Bone marrow (tissue), 2 donors: Measurements from ENCODE around the gene DAPK3.
"Not testable (repeated sequence)": the region's sequence is repeated elsewhere in the genome, so short reads cannot be mapped to it uniquely, and the experiment has no call there.

Source experiments
- DNase-seq, 2 donors: peaks; one replicate each; lab custom pipeline; 2025; lab: John Stamatoyannopoulos, UW

Gene DAPK3

DNA sequence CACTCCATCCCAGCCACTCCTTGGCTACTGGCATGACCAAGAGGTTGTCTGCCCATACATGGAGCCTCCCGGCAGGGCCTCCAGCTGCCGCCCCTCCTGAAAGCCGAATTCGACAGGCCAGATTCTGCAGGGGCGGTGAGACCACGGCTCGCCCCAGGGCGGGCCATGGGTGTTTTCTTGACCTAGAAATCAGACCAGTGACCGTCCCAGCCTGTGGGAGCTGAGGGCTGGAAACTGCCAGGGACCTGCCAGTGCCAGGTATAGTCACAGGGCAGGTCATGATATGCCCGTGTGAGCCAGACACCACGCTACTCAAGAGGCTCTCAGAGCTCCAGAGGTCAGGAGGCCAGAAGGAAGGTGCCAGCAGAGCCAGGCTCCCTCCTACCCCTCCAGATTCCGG, 16.8 kb downstream of the DAPK3 start:
- DNase-seq: no peak

DNA sequence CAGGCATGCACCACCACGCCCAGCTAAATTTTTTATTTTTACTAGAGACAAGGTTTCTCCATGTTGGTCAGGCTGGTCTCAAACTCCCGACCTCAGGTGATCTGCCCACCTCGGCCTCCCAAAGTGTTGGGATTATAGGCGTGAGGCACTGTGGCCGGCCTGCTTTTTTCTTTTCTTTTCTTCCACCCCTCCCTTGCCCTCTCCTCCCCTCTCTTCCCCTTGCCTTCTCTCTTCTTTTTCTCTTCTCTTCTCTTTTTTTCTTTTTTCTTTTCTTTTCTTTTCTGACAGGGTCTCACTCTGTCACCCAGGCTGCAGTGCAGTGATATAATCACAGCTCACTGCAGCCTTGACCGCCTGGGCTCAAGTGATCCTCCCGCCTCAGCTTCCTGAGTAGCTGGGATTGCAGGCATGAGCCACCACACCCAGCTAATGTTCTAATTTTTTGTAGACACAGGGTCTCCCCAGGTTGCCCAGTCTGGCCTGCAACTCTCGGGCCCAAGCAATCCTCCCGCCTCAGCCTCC, 18.1 kb downstream of the DAPK3 start:
- not testable (repeated sequence) for DNase-seq

DNA sequence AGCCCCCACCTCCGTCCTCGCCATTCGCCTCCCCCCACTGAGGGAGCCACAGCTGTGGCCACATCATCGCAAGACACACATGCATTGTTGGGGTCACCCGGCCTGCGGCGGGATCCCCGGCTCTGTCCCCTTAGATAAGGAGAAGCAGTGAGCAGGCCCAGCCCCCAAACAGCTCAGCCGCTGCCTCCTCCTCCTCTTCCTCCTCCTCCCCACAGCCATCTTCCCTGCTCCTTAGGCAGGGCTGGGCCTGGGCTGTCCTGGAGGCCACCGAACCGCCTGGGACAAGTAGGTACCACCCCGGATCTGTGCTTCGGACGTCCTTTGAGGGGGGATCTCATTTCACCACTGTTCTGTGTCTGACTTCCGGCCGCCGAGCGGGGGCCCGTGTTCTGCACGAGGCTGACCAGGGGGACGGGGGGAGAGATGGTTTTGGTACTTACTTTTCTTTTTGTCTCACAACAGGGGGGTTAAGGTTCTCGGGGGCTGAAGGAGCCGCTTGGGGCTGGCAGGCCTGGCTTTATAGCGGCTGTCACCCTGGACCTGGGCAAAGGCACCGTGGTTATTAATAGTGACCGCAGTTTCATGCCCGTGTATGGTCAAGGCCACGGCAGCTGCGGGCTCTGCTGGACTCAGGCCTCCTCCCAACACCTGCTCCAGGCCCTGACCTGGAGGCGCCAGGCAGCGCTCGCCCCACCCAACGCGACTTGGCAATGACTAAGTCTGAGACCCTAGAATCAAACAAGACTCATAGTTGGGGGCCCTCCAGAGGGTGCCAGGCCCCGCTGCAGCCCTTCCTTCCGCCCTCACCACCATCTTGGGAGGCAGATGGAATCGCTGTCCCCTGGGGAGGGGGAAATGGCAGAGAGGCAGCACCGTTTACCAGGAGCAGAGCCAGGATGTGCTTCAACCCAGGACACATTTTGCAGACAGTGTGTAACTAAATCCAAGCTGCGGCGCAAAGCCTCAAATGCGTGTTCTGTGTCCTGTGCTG, 19.7 kb downstream of the DAPK3 start:
- no peak for DNase-seq

DNA sequence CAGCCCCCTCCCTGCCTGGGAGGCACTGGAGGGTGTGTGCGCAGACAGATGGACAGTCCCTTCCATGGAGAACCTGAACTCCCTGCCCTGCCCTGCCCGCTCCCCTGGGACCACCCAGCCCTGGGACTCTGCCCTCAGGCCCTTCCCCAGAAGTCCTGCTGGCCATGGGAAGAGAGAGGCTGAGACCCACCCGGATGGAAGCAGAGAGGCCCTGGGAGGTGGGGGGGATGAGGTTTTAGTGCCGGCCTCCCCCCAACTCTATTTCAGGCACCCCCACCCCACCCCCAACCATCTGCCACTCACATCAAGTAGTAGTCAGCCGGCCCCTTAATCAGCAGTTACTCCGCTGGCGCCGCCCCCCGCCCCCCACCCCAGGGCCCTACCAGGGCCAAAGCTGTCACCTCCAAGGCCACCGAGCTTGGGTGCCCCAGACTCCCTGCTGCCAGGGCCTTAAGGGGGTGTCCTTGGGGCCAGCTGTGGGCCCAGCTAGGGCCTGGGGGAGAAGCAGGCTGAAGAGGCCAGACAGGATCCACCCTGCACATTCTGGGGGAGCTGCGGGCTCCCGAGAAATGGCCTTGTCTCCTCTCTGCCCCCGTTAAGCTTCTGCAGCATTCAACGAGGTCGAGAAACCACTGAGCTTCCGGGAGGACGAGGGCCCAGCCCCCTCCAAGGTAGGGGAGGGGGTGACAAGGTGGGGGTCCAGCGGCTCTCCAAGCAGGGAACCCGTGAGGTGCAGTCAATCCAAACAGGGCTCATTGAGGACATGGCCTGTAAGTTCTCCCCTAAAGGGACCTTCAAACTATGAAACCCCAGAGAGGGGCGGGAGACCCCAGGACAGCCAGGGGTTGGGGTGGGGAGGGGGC, 20.7 kb downstream of the DAPK3 start:
- no peak for DNase-seq

DNA sequence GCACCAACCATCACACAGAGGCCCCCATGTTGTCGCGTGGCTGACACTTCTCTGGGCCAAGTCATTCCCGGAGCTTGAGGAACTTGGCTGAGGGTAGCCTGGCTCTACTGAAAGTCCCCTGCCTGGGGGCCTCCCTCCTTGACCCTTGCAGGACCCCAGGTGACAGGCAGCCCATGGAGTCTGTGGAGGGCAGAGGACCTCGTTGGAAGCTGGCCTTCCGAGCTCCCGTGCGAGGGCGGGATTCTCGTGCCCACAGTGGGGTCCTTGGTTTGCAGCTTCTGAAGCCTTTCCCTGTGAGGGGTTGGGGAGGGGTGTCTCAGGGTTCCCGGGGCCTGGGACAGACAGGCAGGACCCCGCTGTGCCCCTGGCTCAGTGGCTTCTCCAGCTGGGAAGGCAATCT, 21.6 kb downstream of the DAPK3 start:
- no peak for DNase-seq

DNA sequence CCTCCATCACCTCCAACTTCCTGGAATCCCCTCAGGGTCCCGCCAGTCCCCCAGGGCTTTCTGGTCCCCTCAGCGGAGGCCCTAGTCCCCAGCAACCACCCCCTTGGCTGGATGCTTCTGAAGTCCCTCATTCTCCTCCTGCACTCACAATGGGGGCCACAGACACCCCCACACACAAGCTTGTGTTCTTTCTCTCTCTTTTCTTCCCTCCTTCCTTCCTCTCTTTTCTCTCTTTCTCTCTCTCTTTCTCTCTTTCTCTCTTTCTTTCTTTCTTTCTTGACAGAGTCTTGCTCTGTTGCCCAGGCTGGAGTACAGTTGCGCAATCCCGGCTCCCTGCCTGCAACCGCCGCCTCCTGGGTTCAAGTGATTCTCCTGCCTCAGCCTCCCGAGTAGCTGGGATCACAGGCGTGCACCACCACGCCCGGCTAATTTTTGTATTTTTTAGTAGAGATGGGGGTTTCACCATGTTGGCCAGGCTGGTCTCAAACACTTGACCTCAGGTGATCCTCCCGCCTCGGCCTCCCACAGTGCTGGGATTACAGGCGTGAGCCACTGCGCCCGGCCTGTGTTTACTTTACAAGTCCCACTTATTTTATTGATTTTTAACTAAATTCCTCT, 23.5 kb downstream of the DAPK3 start:
- not testable (repeated sequence) for DNase-seq

DNA sequence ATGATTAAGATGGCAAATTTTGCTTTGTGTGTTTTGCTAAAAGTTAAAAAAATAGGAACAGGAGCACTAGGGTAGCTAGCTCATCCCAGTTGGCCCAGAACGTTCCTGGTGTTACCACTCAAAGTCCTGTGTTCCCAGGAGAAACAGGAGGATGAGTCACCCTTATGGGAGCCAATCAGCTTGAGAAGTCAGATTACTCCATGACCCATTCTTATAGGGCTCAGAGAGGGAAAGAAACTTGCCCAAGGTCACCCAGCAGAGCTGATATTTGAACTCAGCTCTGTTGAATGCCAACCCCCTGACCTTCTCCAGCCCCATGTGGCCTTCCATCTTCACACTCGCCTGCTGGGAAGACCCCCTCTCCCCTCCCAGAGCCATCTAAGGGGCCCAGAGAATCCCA, 25.1 kb downstream of the DAPK3 start:
- no peak for DNase-seq

DNA sequence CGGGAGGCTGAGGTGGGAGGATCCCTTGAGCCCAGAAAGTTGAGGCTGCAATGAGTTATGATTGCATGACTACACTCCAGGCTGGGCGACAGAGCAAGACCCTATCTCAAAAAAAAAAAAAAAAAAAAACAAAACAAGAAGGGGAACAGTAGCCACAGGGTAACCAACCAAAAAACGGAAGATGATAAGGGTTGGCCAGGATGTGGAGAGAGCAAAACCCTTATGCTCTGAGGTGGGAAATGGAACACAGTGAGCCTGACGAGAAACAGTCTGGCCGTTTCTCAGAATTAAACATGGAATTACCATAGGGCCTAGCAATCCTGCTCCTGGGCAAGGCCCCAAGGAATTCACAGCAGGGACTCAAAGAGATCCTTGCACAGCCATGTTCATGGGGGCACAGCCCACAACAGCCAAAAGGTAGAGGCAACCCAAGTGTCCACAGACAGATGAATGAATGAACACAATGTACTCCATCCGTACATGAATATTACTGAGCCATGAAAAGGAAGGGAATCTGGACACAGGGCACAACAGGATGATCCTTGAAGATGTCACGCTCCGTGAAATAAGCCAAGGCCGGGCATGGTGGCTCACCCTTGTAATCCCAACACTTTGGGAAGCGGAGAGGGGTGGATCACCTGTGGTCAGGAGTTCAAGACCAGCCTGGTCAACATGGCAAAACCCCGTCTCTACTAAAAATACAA, 26.7 kb downstream of the DAPK3 start:
- DNase-seq: peak in 1 of 2 donors; percentile 16

DNA sequence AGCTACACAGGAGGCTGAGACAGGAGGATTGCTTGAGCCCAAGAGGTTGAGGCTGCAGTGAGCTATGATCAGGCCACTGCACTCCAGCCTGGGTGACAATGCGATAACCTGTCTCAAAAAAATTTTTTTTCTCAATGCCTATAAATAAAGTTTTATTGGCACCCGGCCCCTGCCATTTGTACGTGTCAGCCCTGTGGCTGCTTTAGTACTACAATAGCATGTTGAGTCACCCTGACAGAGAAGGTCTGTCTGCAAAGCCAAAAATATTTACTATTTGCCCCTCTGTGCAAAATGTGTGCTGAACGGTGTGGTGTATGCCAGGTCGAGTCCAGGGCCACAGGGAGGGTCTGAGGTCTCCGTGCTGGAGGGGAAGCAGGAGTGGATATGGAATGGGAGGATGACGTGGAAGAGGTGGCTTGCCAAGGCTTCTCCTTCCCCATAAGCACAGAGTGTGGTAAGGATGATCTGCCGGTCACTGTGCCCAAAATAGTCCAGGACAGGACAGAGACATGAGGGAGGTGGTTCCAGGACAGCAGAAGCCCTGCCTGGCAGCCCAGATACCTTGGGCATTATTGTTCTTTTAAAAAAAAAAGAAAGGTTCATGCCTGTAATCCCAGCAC, 28.0 kb downstream of the DAPK3 start:
- DNase-seq: no peak

DNA sequence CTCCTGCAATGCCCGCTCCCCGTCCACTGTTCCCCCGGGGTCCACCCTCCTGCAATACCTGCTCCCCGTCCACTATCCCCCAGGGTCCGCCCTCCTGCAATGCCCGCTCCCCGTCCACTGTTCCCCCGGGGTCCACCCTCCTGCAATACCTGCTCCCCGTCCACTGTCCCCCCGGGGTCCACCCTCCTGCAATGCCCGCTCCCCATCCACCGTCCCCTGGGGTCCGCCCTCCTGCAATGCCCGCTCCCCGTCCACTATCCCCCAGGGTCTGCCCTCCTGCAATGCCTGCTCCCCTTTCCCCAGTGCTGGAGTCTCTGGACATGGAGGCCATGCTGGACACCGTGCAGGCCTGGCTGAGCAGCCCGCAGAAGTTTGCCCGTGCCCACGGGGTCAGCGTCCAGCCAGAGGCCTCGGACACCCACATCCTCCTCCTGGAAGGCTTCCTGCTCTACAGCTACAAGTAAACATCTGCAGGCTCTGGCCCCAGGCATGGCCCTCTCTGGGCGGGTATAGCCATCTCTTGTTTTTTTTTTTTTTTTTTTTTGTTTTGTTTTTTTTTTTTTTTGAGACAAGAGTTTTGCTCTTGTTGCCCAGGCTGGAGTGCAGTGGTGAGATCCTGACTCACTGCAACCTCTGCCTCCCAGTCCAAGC, 32.5 kb downstream of the DAPK3 start:
- not testable (repeated sequence) for DNase-seq

DNA sequence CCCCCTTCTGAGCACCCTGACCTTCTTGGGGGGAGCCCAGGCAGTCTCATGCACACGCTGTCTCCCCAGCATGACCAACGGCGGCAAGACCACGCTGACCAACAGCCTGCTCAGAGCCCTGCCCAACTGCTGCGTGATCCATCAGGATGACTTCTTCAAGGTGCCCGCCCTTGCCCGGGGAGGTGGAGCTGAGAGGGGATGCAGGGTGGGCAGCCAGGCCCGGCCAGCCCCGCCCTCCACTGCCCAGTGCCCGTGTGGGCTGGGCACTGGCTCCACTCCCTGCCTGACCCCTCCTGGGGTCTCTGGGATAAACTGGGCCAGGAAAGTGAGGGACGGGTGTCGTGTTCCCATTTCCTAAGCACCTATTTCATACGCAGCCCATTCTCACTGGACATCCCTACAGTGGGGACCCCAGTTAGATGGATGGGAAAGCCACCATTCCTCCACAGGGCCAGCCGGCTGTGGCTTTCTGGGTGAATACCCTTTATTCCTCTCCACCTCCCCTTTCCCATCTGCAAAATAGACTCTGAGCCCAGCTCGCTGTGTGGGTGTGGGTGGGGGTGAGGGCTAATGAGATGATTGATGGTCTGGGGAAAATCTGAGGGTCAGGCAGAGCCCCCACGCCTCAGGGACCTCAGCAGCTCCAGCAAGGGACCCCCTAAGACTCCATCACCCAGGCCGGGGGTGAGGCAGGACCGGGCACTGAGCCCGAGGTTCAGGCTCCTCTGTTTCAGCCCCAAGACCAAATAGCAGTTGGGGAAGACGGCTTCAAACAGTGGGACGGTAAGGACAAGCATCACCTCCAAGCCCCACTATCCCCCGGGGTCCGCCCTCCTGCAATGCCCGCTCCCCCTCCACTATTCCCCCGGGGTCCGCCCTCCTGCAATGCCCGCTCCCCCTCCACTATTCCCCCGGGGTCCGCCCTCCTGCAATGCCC, 34.1 kb downstream of the DAPK3 start:
- DNase-seq: no peak

DNA sequence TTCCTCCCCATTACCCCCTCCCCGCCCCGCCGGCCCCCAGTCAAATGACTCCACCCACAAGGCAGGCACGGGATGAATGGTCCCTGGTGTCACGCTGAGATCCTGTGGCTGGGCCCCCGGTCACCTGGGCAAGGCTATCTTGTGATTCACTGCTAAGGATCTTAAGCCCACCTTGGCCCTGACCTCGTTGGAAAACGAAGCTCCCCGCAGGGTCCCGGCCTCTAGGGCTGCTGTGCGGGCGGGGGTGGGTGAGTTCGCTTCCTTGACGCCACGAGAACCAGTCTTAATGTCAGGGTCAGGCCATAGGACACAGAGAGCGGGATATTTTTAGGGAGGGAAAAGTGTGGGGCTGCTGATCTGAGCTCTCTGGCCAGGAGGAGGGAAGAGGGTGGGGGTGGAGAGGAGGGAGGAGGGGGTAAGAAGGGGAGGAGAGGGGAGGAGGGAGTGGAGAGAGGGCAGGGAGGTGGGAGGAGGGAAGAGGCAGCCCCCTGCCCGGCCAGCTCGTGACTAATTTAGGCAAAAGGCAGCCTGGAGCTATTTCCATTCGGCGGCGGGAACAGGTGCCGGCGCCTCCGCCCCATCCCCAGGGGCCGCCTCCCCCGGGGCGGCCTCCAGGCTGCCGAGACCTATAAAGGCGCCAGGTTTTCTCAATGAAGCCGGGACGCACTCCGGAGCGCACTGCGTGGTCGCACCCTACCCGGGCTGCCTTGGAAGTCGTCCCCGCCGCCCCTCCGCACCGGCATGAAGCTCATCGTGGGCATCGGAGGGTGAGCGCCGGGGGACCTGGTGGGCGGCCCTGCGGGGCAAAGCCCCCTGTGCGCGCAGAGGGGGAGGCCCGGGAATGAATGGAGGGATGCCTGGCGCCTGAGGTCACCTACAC, 37.7 kb downstream of the DAPK3 start, which contains the start of gene NMRK2:
TSS of gene NMRK2 (plus strand) at position 139 of the 880 bp plus-strand sequence. CDS start at position 742, 603 bp downstream.
- no peak for DNase-seq

DNA sequence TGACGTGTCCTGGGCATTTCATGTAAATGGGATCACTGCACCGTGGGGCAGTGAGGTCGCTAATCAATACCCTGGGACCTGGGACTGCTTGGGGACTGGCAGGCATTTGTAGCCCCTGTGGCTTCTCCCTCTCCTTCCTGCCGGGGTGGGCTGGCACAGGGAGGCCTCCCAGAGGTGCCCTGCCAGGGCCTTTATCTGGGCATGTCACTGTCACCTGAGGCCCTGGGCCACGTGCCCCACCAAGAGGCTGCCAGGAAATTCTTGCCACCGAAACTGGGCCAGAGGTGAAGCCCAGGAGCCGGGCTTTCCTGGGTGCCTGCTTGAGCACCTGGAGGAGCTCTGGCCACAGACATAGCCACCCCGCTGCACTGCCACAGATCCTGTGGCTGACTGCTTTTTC, 39.9 kb downstream of the DAPK3 start:
- DNase-seq: no peak

DNA sequence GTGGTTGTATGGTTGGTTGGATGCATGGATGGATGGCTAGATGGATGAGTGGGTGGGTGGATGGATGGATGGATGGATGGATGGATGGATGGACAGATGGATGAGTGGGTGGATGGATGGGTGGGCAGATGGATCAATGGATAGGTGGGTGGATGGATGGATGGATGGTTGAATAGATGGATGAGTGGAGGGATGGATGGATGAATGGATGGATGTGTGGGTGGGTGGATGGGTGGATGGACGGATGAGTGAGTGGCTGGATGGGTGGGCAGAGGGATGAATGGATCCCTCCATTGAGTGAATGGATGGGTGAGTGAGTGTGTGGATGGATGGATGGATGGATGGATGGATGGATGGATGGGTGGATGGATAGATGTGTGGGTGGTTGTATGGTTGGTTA, 47.0 kb downstream of the DAPK3 start:
- DNase-seq: no peak

DNA sequence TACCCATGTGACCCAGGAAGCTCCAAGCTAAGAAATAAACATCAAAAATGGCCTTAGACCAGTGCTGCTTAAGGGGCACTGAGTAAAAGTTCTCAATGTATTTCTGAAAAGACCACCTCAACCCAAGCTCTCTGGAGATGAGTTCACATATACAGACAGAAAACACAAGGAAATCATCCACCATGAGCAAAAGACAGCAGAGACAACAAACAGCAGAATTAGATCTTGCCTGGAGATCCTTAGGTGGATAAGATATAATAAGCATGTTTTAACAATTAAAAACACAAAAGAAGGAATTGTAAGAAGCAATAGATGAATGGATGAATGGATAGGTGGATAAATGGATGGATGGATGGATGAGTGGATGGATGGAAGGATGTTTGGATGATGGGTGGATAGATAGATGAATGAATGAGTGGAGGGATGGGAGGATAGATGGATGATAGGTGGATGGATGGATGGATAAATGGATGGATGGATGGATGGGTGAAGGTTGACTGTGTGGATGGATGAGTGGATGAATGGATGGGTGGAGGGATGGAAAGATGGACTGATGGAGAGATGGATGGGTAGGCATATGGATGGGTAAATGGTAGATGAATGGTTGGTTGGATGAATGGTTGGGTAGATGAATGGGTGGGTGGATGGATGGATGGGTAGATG, 47.7 kb downstream of the DAPK3 start:
- DNase-seq: no peak

DNA sequence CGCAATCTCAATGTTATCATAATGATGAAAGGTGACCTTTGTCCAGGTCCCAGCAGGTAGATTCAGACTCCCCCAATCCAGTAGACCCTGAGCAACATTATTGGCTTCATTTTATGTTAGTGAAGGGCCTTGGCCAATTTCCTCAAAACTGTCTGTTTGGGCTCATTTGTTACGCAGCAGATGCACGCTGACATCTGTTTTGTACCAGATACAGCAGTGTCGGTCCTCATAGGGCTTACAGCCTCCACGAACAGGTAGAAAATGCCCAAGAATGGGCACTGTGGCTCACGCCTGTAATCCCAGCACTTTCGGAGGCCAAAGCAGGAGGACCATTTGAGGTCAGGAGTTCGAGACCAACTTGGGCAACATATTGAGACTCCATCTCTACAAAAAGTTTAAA, 51.1 kb downstream of the DAPK3 start:
- no peak for DNase-seq

DNA sequence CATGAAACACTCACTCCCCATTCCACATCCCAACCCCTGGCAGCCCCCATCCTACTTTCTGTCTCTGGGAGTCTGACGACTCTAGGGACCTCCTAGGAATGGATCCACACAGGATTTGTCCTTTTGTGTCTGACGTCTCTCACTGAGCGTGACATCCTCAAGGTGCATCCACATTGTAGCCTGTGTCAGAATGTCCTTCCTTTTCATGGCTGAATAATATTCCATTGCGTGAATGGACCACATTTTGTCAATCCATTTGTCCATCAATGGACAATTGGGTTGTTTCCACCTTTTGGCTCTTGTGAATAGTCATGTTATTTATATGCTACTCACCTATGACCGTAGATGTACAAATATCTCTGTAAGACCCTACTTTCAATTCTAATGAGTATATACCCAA, 54.9 kb downstream of the DAPK3 start:
- no peak for DNase-seq

DNA sequence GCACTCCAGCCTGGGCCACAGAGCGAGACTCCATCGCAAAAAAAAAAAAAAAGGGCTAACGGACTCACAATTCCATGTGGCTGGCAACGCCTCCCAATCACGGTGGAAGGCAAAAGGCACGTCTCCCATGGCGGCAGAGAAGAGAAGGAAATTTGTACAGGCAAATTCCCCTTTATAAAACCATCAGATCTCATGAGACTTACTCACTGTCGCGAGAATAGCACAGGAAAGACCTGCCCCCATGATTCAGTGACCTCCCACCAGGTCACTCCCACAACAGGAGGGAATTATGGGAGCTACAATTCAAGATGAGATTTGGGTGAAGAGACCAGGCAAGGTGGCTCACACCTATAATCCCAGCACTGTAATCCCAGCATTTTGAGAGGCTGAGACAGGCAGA, 56.7 kb downstream of the DAPK3 start:
- no peak for DNase-seq
